NT2/D1 (cell line): ENCODE results near the gene BMP8B.
A peak's percentile ranks its signal among the peaks of the same experiment; 100 is the strongest.
"Not testable (repeated sequence)": the region's sequence is repeated elsewhere in the genome, so short reads cannot be mapped to it uniquely, and the experiment has no call there.

Experiments used
- DNase-seq: peaks from one replicate; pipeline ENCODE4 v3.0.0-alpha.2; 2011; ENCODE audit warnings: low read depth, low spot score
- H3K27me3 ChIP-seq: 2 replicates; pipeline ENCODE4 v1.6.0; 2011; ENCODE audit warnings: mild to moderate bottlenecking; ENCODE audit not compliant: insufficient read length, insufficient read depth
- H3K36me3 ChIP-seq: 2 replicates; pipeline ENCODE4 v1.6.1; 2011; ENCODE audit warnings: mild to moderate bottlenecking, low read length, mixed read lengths; ENCODE audit not compliant: insufficient read depth, insufficient read length
- H3K4me1 ChIP-seq: 2 replicates; pipeline ENCODE4 v1.5.1; 2011; ENCODE audit not compliant: insufficient read depth, insufficient read length
- H3K4me3 ChIP-seq: 2 replicates; pipeline ENCODE4 v1.5.1; 2011; ENCODE audit warnings: low read depth; ENCODE audit not compliant: insufficient read length
- H3K9ac ChIP-seq: 2 replicates; pipeline ENCODE4 v1.6.0; 2011; ENCODE audit warnings: low read depth; ENCODE audit not compliant: insufficient read length
- H3K9me3 ChIP-seq: 2 replicates; pipeline ENCODE4 v1.5.1; 2011; ENCODE audit warnings: mild to moderate bottlenecking, low read length; ENCODE audit not compliant: insufficient read depth
- SUZ12 ChIP-seq: IDR thresholded peaks from 2 replicates; pipeline ENCODE4 v1.6.1; 2011; ENCODE audit not compliant: insufficient read length, insufficient read depth; ENCODE audit errors: extremely low read depth
- YY1 ChIP-seq: IDR thresholded peaks from 2 replicates; pipeline ENCODE4 v1.6.1; 2011; ENCODE audit not compliant: insufficient read length, insufficient read depth
- ZNF274 ChIP-seq: IDR thresholded peaks from 2 replicates; pipeline ENCODE4 v1.6.1; 2011; ENCODE audit warnings: mild to moderate bottlenecking, low read depth, low read length

Gene BMP8B

GRCh38 chr1:39805385-39805784 lies 16.7 kb upstream of the BMP8B start:
- no peaks in the 10 kb centered on the region for H3K27me3 ChIP-seq
- H3K36me3 ChIP-seq: no peaks in the 10 kb centered on the region
- TF ChIP-seq YY1 (no peak), SUZ12 (no peak), ZNF274 (no peak)
- peaks cover 18% of the 10 kb centered on the region; the same call in 1 of the 2 replicates for H3K9me3 ChIP-seq
- H3K4me3 ChIP-seq: no peak overlapping the region
- peaks cover 3% of the 10 kb centered on the region for H3K4me1 ChIP-seq
- H3K9ac ChIP-seq: no peak overlapping the region
- no peak for DNase-seq

GRCh38 chr1:39802496-39803260 lies 14.0 kb upstream of the BMP8B start:
- H3K4me1 ChIP-seq: peaks cover 3% of the 10 kb centered on the region
- H3K27me3 ChIP-seq: peaks cover 3% of the 10 kb centered on the region

GRCh38 chr1:39800471-39800835 lies 11.8 kb upstream of the BMP8B start:
- Histone ChIP-seq H3K36me3 (no peaks in the 10 kb centered on the region), H3K4me3 (no peak overlapping the region), H3K27me3 (peaks cover 3% of the 10 kb centered on the region), H3K4me1 (peaks cover 3% of the 10 kb centered on the region), H3K9me3 (peaks cover 4% of the 10 kb centered on the region; the same call in 1 of the 2 replicates), H3K9ac (no peak overlapping the region)
- no peak for TF ChIP-seq SUZ12
- no peak for TF ChIP-seq ZNF274
- TF ChIP-seq YY1: no peak
- no peak for DNase-seq

More at GRCh38 chr1:39802496-39803260, 14.0 kb upstream of the BMP8B start:
- peaks cover 18% of the 10 kb centered on the region; the same call in 1 of the 2 replicates for H3K9me3 ChIP-seq
- TF ChIP-seq SUZ12 (no peak), ZNF274 (no peak), YY1 (no peak)
- H3K4me3 ChIP-seq: no peak overlapping the region
- no peak overlapping the region for H3K9ac ChIP-seq
- no peaks in the 10 kb centered on the region for H3K36me3 ChIP-seq
- DNase-seq: no peak

- H3K36me3 ChIP-seq: no peaks in the 10 kb centered on the region
- peaks cover 3% of the 10 kb centered on the region for H3K27me3 ChIP-seq
- no peak overlapping the region for H3K9ac ChIP-seq
- no peaks in the 10 kb centered on the region for H3K9me3 ChIP-seq
- peak; percentile 61 for DNase-seq
- TF ChIP-seq SUZ12 (no peak), ZNF274 (no peak), YY1 (no peak)
- no peak overlapping the region for H3K4me3 ChIP-seq
- H3K4me1 ChIP-seq: peaks cover 3% of the 10 kb centered on the region
These were observed 11.3 kb upstream of the BMP8B start for GRCh38 chr1:39799770-39800470.

GRCh38 chr1:39798859-39799769 lies 10.4 kb upstream of the BMP8B start:
- not testable (repeated sequence) for H3K27me3 ChIP-seq, H3K9ac ChIP-seq, H3K4me3 ChIP-seq, H3K36me3 ChIP-seq, H3K9me3 ChIP-seq, H3K4me1 ChIP-seq
- peak; percentile 27 for DNase-seq

GRCh38 chr1:39795651-39796050 lies 7.0 kb upstream of the BMP8B start:
- DNase-seq: no peak
- Histone ChIP-seq H3K36me3 (no peaks in the 10 kb centered on the region), H3K4me3 (no peak overlapping the region), H3K4me1 (no peaks in the 10 kb centered on the region), H3K27me3 (peaks cover 21% of the 10 kb centered on the region), H3K9me3 (no peaks in the 10 kb centered on the region), H3K9ac (no peak overlapping the region)
- TF ChIP-seq ZNF274 (no peak), SUZ12 (no peak), YY1 (no peak)

GRCh38 chr1:39791838-39792237 lies 3.2 kb upstream of the BMP8B start:
- no peak for TF ChIP-seq SUZ12
- TF ChIP-seq ZNF274: no peak
- no peak for TF ChIP-seq YY1
- H3K9me3 ChIP-seq: no peaks in the 10 kb centered on the region
- no peaks in the 10 kb centered on the region for H3K36me3 ChIP-seq
- no peak overlapping the region for H3K9ac ChIP-seq
- no peak overlapping the region for H3K4me3 ChIP-seq
- DNase-seq: no peak
- peaks cover 3% of the 10 kb centered on the region for H3K4me1 ChIP-seq
- H3K27me3 ChIP-seq: peaks cover 55% of the 10 kb centered on the region
